Measurements from ENCODE around the gene PTAR1.

PTAR1 gene

GRCh38 chr9:69750085-69750484 is 9.7 kb downstream of the PTAR1 start:
- DNase-seq = no peak

- DNase-seq = no peak
Observed at GRCh38 chr9:69748304-69748703, 11.5 kb downstream of the PTAR1 start.

- DNase-seq = no peak
Observed at GRCh38 chr9:69746859-69747560, 12.8 kb downstream of the PTAR1 start.

GRCh38 chr9:69745716-69746437 is 13.9 kb downstream of the PTAR1 start:
- no peak for DNase-seq

- no peak for DNase-seq
Observed at GRCh38 chr9:69744688-69745380, 15.0 kb downstream of the PTAR1 start.

- no peak for DNase-seq
Observed at GRCh38 chr9:69743930-69744329, 15.9 kb downstream of the PTAR1 start.

- no peak for DNase-seq
Observed at GRCh38 chr9:69740872-69741505, 18.8 kb downstream of the PTAR1 start.

- no peak for DNase-seq
Observed at GRCh38 chr9:69731348-69731747, 28.5 kb downstream of the PTAR1 start.

GRCh38 chr9:69719983-69720382 is 39.8 kb downstream of the PTAR1 start:
- DNase-seq = no peak

GRCh38 chr9:69719367-69719766 is 40.4 kb downstream of the PTAR1 start:
- no peak for DNase-seq

GRCh38 chr9:69718218-69718617 is 41.6 kb downstream of the PTAR1 start:
- DNase-seq = no peak

- DNase-seq = no peak
Observed at GRCh38 chr9:69715825-69716224, 44.0 kb downstream of the PTAR1 start.

GRCh38 chr9:69715096-69715495 is 44.7 kb downstream of the PTAR1 start:
- no peak for DNase-seq

- no peak for DNase-seq
Observed at GRCh38 chr9:69697475-69697874, 62.3 kb downstream of the PTAR1 start.

- DNase-seq = no peak
Observed at GRCh38 chr9:69696802-69697201, 63.0 kb downstream of the PTAR1 start.

- DNase-seq = no peak
Observed at GRCh38 chr9:69689991-69690538, 69.7 kb downstream of the PTAR1 start.

- DNase-seq = no peak
Observed at GRCh38 chr9:69683927-69684326, 75.9 kb downstream of the PTAR1 start.

- DNase-seq = no peak
Observed at GRCh38 chr9:69678843-69679538, 80.8 kb downstream of the PTAR1 start.

- DNase-seq = no peak
Observed at GRCh38 chr9:69677931-69678330, 81.9 kb downstream of the PTAR1 start.

- DNase-seq = no peak
Observed at GRCh38 chr9:69675563-69675962, 84.2 kb downstream of the PTAR1 start.

- no peak for DNase-seq
Observed at GRCh38 chr9:69674716-69675438, 84.9 kb downstream of the PTAR1 start.
